Activated T-helper 1 cell treated with anti-CD3 and anti-CD28 coated beads, Interleukin-12 subunit alpha, Interleukin-12 subunit beta, Interleukin-2, Interleukin-4 antibody, amounts not matched to agents 30 ng/mL and 10 ng/mL and 1 ng/mL, durations not matched to agents 14 hours and 24 hours and 36 hours (primary cell): ENCODE results near the gene MED10. TPM values are rescaled to one million over a fixed set of nuclear protein-coding genes. Genes with fewer than 3 reads are reported as not detected.
"Not testable (repeated sequence)": the region's sequence is repeated elsewhere in the genome, so short reads cannot be mapped to it uniquely, and the experiment has no call there.

Experiments used
- DNase-seq: peaks from one replicate; pipeline ENCODE4 v3.0.0; 2021; ENCODE audit warnings: low spot score
- H3K27ac Mint-ChIP-seq: one replicate; pipeline ENCODE4 v1.8.0; 2021; ENCODE audit warnings: mild to moderate bottlenecking, mixed read lengths
- H3K27me3 Mint-ChIP-seq: one replicate; pipeline ENCODE4 v1.8.0; 2022; ENCODE audit warnings: mild to moderate bottlenecking, moderate library complexity, mixed read lengths; ENCODE audit not compliant: insufficient read depth
- H3K36me3 Mint-ChIP-seq: one replicate; pipeline ENCODE4 v1.8.0; 2021; ENCODE audit warnings: low read depth, mixed read lengths
- H3K4me1 Mint-ChIP-seq: one replicate; pipeline ENCODE4 v1.8.0; 2021; ENCODE audit warnings: low read depth, mixed read lengths
- H3K4me3 Mint-ChIP-seq: one replicate; pipeline ENCODE4 v1.8.0; 2021; ENCODE audit warnings: mild to moderate bottlenecking, moderate library complexity, mixed read lengths
- H3K9me3 Mint-ChIP-seq: one replicate; pipeline ENCODE4 v1.8.0; 2021; ENCODE audit warnings: mixed read lengths
- intact Hi-C: fragments of 100-400 bp; cut with micrococcal nuclease; formaldehyde crosslinking; loops from one replicate; pipeline ENCODE4 v1.15.1; 2024
- total RNA-seq: library from RNA; stranded (reverse); gene quantifications from 2 replicates; pipeline ENCODE4 v1.2.3, GENCODE V29; 2022

Gene MED10
- total RNA-seq, 1 donor from 2014 or later: 67.1 TPM

DNA sequence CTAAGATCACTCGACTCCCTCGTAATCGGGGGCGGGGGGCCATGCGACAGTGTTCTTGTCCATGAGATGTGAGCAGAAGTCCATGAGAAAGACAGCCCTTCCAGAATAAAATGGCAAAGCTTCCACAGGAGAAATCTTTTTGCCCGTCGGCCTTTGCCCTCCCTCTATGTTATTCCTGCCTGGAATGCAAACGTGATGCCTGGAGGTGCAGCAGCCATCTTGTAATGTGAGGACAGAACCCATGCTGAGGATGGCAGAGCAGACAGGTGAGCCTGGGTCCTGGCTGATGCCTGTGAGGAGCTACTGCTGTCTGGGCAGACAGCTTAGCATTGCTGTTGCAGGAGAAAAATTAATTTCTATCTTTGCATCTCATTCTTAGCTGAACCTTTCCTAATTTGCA is 17.2 kb downstream of the MED10 start:
- DNase-seq: no peak
- intact Hi-C loops: no loop called here
- H3K4me3 Mint-ChIP-seq: no peak overlapping the region
- no peaks in the 10 kb centered on the region for H3K9me3 Mint-ChIP-seq
- no peak overlapping the region for H3K27ac Mint-ChIP-seq
- H3K27me3 Mint-ChIP-seq: no peaks in the 10 kb centered on the region
- H3K36me3 Mint-ChIP-seq: peaks cover 24% of the 10 kb centered on the region
- H3K4me1 Mint-ChIP-seq: peaks cover 15% of the 10 kb centered on the region

GRCh38 chr5:6360323-6361072 is 17.8 kb downstream of the MED10 start:
- Mint-ChIP-seq H3K27ac (no peak overlapping the region), H3K36me3 (peaks cover 23% of the 10 kb centered on the region), H3K9me3 (no peaks in the 10 kb centered on the region), H3K27me3 (no peaks in the 10 kb centered on the region), H3K4me3 (peak overlapping the region; percentile 66), H3K4me1 (peaks cover 15% of the 10 kb centered on the region)
- intact Hi-C loops: no loop called here
- no peak for DNase-seq

GRCh38 chr5:6359555-6360322 is 18.6 kb downstream of the MED10 start:
- H3K36me3 Mint-ChIP-seq: peaks cover 23% of the 10 kb centered on the region
- H3K4me1 Mint-ChIP-seq: peaks cover 15% of the 10 kb centered on the region
- H3K27me3 Mint-ChIP-seq: no peaks in the 10 kb centered on the region
- peak; percentile 30 for DNase-seq
- peak overlapping the region; percentile 69 for H3K27ac Mint-ChIP-seq
- H3K4me3 Mint-ChIP-seq: peak overlapping the region; percentile 66
- intact Hi-C loops: no loop called here
- H3K9me3 Mint-ChIP-seq: no peaks in the 10 kb centered on the region

DNA sequence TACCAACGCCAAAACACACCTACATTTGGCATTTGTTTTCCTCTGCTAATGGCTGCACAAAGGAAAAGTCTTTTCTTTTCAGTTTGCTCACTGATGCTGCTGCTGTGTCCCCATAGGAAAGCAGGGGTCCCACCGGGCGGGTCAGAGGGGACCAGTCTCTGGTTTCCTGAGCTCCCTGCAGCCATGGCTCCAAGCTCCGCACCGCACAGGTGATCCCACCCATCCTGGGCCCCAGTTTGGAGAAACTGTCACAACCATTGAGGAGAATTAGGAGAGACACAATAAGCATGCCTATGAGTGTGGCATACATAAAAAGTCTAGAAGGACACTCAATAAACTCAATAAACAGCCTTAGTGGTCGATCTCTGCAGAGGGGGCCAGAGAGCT is 19.9 kb downstream of the MED10 start:
- Mint-ChIP-seq H3K27me3 (no peaks in the 10 kb centered on the region), H3K4me3 (no peak overlapping the region), H3K36me3 (peaks cover 20% of the 10 kb centered on the region), H3K9me3 (no peaks in the 10 kb centered on the region), H3K4me1 (peaks cover 15% of the 10 kb centered on the region), H3K27ac (no peak overlapping the region)
- intact Hi-C loops: no loop called here
- DNase-seq: no peak

GRCh38 chr5:6357817-6358433 is 20.4 kb downstream of the MED10 start:
- peaks cover 15% of the 10 kb centered on the region for H3K4me1 Mint-ChIP-seq
- intact Hi-C loops: not testable (repeated sequence)

DNA sequence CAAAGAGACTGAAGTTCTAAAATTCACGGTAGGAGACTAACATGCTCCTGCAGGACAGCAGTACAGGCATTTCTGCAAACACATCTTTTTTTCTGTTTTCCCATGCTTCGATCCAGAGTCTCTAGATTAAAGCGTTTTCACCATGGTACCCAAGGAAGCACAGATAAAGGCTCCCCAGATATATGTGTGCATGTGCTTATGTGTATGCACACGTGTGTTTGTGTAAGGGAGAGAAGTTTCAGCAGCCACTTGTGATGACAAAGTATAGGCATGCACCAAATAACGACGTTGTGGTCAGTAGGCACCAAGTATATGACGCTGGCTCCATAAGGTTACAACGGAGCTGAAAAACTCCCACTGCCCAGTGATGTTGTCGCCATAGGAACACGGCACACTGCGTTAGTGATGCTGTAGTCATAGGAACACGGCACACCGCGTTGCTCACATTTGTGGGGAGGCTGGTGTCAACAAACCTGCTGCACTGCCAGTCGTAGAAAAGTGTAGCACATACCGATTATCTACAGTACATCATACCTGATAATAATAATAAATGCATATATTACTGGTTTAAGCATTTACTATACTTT is 21.7 kb downstream of the MED10 start:
- Mint-ChIP-seq H3K4me1 (peaks cover 15% of the 10 kb centered on the region), H3K27me3 (no peaks in the 10 kb centered on the region), H3K9me3 (no peaks in the 10 kb centered on the region), H3K27ac (no peak overlapping the region), H3K36me3 (peaks cover 12% of the 10 kb centered on the region), H3K4me3 (no peak overlapping the region)
- intact Hi-C loops: no loop called here
- no peak for DNase-seq

More at GRCh38 chr5:6357817-6358433, 20.4 kb downstream of the MED10 start:
- H3K9me3 Mint-ChIP-seq, H3K27ac Mint-ChIP-seq, DNase-seq, H3K27me3 Mint-ChIP-seq, H3K4me3 Mint-ChIP-seq: not testable (repeated sequence)
- H3K36me3 Mint-ChIP-seq: peaks cover 17% of the 10 kb centered on the region

GRCh38 chr5:6355294-6355693 is 23.1 kb downstream of the MED10 start:
- H3K9me3 Mint-ChIP-seq: no peaks in the 10 kb centered on the region
- H3K27ac Mint-ChIP-seq: no peak overlapping the region
- H3K4me3 Mint-ChIP-seq: no peak overlapping the region
- H3K27me3 Mint-ChIP-seq: no peaks in the 10 kb centered on the region
- peaks cover 10% of the 10 kb centered on the region for H3K4me1 Mint-ChIP-seq
- DNase-seq: no peak
- intact Hi-C loops: no loop called here
- H3K36me3 Mint-ChIP-seq: peaks cover 6% of the 10 kb centered on the region

DNA sequence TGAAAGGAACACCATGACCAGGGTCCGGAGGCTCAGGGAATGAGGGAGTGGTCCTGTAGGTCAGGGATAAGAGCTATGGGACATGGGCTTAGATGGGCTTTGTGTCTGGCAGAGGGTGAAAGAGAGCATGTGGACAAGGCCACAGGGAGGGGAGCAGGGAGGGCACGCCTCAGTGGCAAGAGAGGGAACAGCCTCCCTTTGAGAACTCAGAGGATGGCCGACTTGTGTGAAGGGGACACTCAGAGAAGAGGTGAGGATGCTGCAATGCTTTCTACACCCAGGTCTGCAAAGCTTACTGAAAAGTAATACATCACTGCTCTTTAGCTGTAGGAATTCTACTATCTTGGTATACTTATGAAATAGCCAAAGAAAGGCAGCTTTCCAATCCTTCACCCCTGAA is 23.5 kb downstream of the MED10 start:
- Mint-ChIP-seq H3K36me3 (peaks cover 6% of the 10 kb centered on the region), H3K9me3 (no peaks in the 10 kb centered on the region), H3K27ac (no peak overlapping the region), H3K4me3 (no peak overlapping the region), H3K27me3 (no peaks in the 10 kb centered on the region), H3K4me1 (peaks cover 6% of the 10 kb centered on the region)
- DNase-seq: no peak
- intact Hi-C loops: no loop called here

DNA sequence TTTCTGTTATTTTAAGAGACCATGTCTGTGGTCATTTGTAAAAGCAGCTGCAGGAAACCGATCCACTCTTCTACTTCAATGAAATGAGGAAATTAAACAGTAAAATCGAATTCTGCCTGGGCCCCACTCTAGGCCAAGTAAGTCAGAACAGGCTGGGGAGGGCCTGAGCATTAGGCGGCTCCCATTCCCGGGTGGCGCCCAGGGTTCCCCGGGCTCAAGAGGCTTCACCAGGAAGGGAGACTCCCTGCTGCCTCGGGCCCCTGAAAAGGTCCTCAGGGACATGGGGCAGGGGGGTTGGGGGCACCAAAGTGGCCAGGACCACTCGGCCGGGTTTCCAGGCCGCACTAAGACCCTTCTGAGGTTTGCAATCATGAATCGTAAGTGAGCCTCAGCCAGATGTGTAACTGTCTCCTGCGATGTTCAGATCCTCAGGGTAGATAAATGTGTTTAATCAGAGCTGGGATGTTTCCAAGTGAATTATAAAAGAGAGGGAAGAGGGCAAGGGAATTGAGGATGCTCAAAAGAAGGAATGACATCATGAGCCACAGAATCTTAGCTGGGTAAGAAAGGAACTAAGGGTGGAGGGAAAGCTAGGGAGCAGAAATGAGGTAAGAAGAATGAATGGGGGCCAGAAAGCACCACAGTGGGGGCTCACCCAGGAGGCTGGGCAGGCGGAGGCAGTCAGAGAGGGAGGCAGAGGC is 24.6 kb downstream of the MED10 start:
- H3K9me3 Mint-ChIP-seq: no peaks in the 10 kb centered on the region
- no peak for DNase-seq
- H3K4me1 Mint-ChIP-seq: no peaks in the 10 kb centered on the region
- no peaks in the 10 kb centered on the region for H3K27me3 Mint-ChIP-seq
- intact Hi-C loops: no loop called here
- no peak overlapping the region for H3K4me3 Mint-ChIP-seq
- H3K36me3 Mint-ChIP-seq: peaks cover 6% of the 10 kb centered on the region
- no peak overlapping the region for H3K27ac Mint-ChIP-seq

GRCh38 chr5:6350277-6351090 is 27.9 kb downstream of the MED10 start:
- H3K27me3 Mint-ChIP-seq: no peaks in the 10 kb centered on the region
- intact Hi-C loops: no loop called here
- H3K4me3 Mint-ChIP-seq: no peak overlapping the region

GRCh38 chr5:6349387-6349786 is 29.0 kb downstream of the MED10 start:
- DNase-seq: no peak
- Mint-ChIP-seq H3K9me3 (no peaks in the 10 kb centered on the region), H3K4me3 (no peak overlapping the region), H3K27ac (no peak overlapping the region), H3K36me3 (no peaks in the 10 kb centered on the region), H3K27me3 (no peaks in the 10 kb centered on the region), H3K4me1 (no peaks in the 10 kb centered on the region)
- intact Hi-C loops: no loop called here

More at GRCh38 chr5:6350277-6351090, 27.9 kb downstream of the MED10 start:
- H3K9me3 Mint-ChIP-seq: no peaks in the 10 kb centered on the region
- no peak overlapping the region for H3K27ac Mint-ChIP-seq
- H3K36me3 Mint-ChIP-seq: no peaks in the 10 kb centered on the region
- DNase-seq: no peak
- no peaks in the 10 kb centered on the region for H3K4me1 Mint-ChIP-seq

- intact Hi-C loops: no loop called here
- Mint-ChIP-seq H3K36me3 (no peaks in the 10 kb centered on the region), H3K4me3 (no peak overlapping the region), H3K9me3 (no peaks in the 10 kb centered on the region), H3K27me3 (no peaks in the 10 kb centered on the region), H3K4me1 (no peaks in the 10 kb centered on the region), H3K27ac (no peak overlapping the region)
- no peak for DNase-seq
These were observed 29.8 kb downstream of the MED10 start for GRCh38 chr5:6348476-6349000.
